RWPE2 (cell line): Measurements from ENCODE around the gene PDE4D.

Source experiments
- ATAC-seq: fragments of 200-7000 bp; cut with Tn5 transposase; 3 replicates; pipeline ENCODE4 v1.9.1; 2021; ENCODE audit warnings: low read depth
- DNase-seq: peaks from one replicate; pipeline ENCODE4 v3.0.0-alpha.2; 2020; ENCODE audit warnings: low spot score
- H3K27ac ChIP-seq: fragments of 450-650 bp; 2 replicates; pipeline ENCODE4 v1.5.1; 2017; ENCODE audit warnings: mild to moderate bottlenecking; ENCODE audit not compliant: poor library complexity, severe bottlenecking
- H3K27me3 ChIP-seq: fragments of 250-450 bp; sonication (Bioruptor Pico); 2 replicates; pipeline ENCODE4 v1.5.1; 2021; ENCODE audit warnings: mild to moderate bottlenecking, moderate library complexity; ENCODE audit not compliant: insufficient read depth, poor library complexity, severe bottlenecking
- H3K36me3 ChIP-seq: fragments of 250-450 bp; sonication (Bioruptor Pico); 2 replicates; pipeline ENCODE4 v1.5.1; 2020; ENCODE audit warnings: low read depth, mild to moderate bottlenecking, moderate library complexity
- H3K4me1 ChIP-seq: fragments of 250-450 bp; sonication (Bioruptor Pico); 2 replicates; pipeline ENCODE4 v1.5.1; 2021; ENCODE audit warnings: mild to moderate bottlenecking, moderate library complexity; ENCODE audit not compliant: insufficient read depth, poor library complexity, severe bottlenecking
- H3K4me3 ChIP-seq: fragments of 250-450 bp; sonication (Bioruptor Pico); 2 replicates; pipeline ENCODE4 v1.5.1; 2021; ENCODE audit warnings: mild to moderate bottlenecking, moderate library complexity; ENCODE audit not compliant: severe bottlenecking
- H3K9me3 ChIP-seq: fragments of 250-450 bp; sonication (Bioruptor Pico); 2 replicates; pipeline ENCODE4 v1.5.1; 2021; ENCODE audit warnings: mild to moderate bottlenecking, moderate library complexity; ENCODE audit not compliant: severe bottlenecking
- CTCF ChIP-seq: fragments of 450-650 bp; IDR thresholded peaks from one replicate; pipeline ENCODE4 v1.5.1; 2017; ENCODE audit warnings: mild to moderate bottlenecking, moderate library complexity; ENCODE audit not compliant: poor library complexity, severe bottlenecking

The PDE4D gene

DNA sequence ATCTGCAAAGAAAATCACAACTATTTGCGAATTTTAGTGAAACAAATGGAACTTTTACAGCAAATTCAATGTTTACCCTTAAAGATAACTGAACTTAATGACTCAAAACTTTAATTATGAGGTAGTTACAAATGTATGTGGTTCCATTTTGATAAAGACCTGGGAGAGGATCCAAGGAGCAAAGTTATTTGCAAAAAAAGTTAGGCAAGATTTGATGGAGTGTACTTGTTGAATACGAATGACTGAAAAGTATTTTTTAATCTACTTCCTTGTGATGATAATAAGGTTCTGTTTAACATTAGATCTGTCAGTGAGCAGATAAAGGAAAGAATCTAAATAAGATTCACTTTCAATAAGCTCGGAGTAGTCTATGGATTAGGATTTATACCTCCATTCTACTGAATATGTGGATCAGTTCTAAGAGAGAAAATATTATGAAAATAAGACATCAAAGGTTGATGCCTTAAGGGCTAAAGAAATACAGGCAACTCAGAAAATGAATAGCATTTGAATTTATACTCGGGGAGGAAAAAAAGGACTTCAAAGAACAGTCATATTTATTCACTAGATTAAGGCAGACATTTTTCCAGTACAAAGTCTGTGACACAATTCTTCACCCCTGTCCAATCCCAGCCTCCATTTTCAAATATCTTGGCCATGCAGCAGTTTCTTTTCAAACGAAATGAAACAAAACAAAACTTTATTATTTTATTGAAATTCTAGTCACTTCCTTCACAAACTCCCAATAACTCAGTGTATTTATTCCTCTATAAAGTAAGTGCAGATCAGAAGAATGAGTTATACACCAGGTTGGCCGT lies 199.8 kb downstream of the PDE4D start:
- H3K36me3 ChIP-seq, result peaks cover 3% of the 10 kb centered on the region; the same call in 1 of the 2 replicates
- H3K4me3 ChIP-seq, result no peak overlapping the region
- no peaks in the 10 kb centered on the region for H3K27me3 ChIP-seq
- TF ChIP-seq CTCF, result no peak
- no peak overlapping the region for H3K27ac ChIP-seq
- H3K9me3 ChIP-seq, result no peaks in the 10 kb centered on the region
- ATAC-seq (no peak), DNase-seq (no peak)
- H3K4me1 ChIP-seq, result peaks cover 3% of the 10 kb centered on the region

GRCh38 chr5:59685793-59686192 lies 207.7 kb downstream of the PDE4D start:
- ATAC-seq, result no peak
- H3K27ac ChIP-seq, result no peak overlapping the region
- H3K4me1 ChIP-seq, result peaks cover 10% of the 10 kb centered on the region
- no peak overlapping the region for H3K4me3 ChIP-seq
- no peaks in the 10 kb centered on the region for H3K27me3 ChIP-seq
- no peaks in the 10 kb centered on the region for H3K9me3 ChIP-seq
- DNase-seq, result no peak
- 0 out of 2 replicates have a peak, but pooled peaks cover 5% of the 10 kb centered on the region for H3K36me3 ChIP-seq
- no peak for TF ChIP-seq CTCF

GRCh38 chr5:59685191-59685530 lies 208.4 kb downstream of the PDE4D start:
- peaks cover 10% of the 10 kb centered on the region for H3K4me1 ChIP-seq
- 0 out of 2 replicates have a peak, but pooled peaks cover 5% of the 10 kb centered on the region for H3K36me3 ChIP-seq
- ATAC-seq, result no peak
- H3K9me3 ChIP-seq, result no peaks in the 10 kb centered on the region
- H3K4me3 ChIP-seq, result no peak overlapping the region
- no peak overlapping the region for H3K27ac ChIP-seq
- TF ChIP-seq CTCF, result no peak
- DNase-seq, result no peak
- H3K27me3 ChIP-seq, result no peaks in the 10 kb centered on the region

DNA sequence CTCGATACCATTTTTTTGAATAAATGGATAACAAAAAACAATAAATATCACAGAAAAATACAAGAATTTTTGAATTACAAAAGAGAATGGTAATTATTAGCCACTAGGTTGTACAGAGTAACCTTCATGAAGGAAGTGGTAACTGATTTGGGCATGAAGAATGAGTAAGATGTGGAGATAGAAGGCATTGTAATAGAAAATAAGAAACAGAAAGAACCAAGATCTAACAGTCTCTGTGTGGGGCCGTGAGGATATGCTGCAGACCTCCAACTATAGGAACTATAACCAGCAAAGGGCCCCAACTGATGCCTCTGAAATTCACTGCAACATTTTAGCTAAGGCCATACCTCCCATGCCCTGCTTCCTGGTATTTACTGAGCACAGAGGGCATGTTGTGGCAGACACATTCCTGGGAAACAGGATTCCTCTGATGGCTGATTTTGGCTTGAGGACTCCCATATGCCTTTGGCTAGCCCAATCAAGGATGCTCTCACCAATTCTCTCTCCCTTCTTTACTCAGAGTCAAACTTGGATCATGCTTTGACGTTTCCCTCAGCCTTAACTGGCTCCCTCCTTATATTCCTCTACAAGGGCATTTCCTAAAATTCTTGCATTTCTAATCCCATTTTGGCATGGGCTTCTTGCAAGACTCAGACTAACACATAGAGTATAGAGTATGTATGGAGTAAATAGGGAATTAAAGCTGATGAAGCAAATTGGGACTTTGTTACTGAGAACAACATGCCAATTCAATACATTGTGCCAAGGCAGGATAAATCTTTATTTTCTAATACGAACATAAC lies 208.9 kb downstream of the PDE4D start:
- DNase-seq, result no peak
- H3K4me1 ChIP-seq, result peaks cover 10% of the 10 kb centered on the region
- H3K4me3 ChIP-seq, result no peak overlapping the region
- 0 out of 3 replicates have a peak, but pooled peaks have one; percentile 38 for ATAC-seq
- H3K36me3 ChIP-seq, result 0 out of 2 replicates have a peak, but pooled peaks cover 5% of the 10 kb centered on the region
- H3K9me3 ChIP-seq, result no peaks in the 10 kb centered on the region
- no peak overlapping the region for H3K27ac ChIP-seq
- no peaks in the 10 kb centered on the region for H3K27me3 ChIP-seq
- no peak for TF ChIP-seq CTCF
